SK-N-SH treated with all-trans-retinoic acid at 6 μM for 48 hours (cell line): ENCODE measurements around the gene DHDH.

Experiments
- ATAC-seq: fragments of 200-7000 bp; cut with Tn5 transposase; 3 replicates; pipeline ENCODE4 v1.9.1; 2020; ENCODE audit warnings: mild to moderate bottlenecking, moderate library complexity
- ARNTL ChIP-seq: fragments of 450-650 bp; formaldehyde crosslinking; IDR thresholded peaks from 2 replicates; pipeline ENCODE4 v1.5.0; 2020; ENCODE audit warnings: low read depth, mild to moderate bottlenecking, moderate library complexity, borderline replicate concordance
- BACH2 ChIP-seq: fragments of 250-450 bp; sonication (Bioruptor Pico); IDR thresholded peaks from 2 replicates; pipeline ENCODE4 v1.9.0; 2021; ENCODE audit warnings: mild to moderate bottlenecking, borderline replicate concordance
- CSDC2 ChIP-seq: fragments of 250-450 bp; sonication (Bioruptor Pico); IDR thresholded peaks from 2 replicates; pipeline ENCODE4 v1.5.0; 2020; ENCODE audit warnings: mild to moderate bottlenecking, moderate library complexity
- CSRNP3 ChIP-seq: fragments of 250-450 bp; sonication (Bioruptor Pico); IDR thresholded peaks from 2 replicates; pipeline ENCODE4 v1.5.1; 2021; ENCODE audit warnings: mild to moderate bottlenecking, moderate library complexity
- ESRRG ChIP-seq: fragments of 250-450 bp; sonication (Bioruptor Pico); IDR thresholded peaks from 2 replicates; pipeline ENCODE4 v1.6.1; 2021; ENCODE audit warnings: mild to moderate bottlenecking
- GLIS3 ChIP-seq: fragments of 250-450 bp; sonication (Bioruptor Pico); IDR thresholded peaks from 2 replicates; pipeline ENCODE4 v1.5.0; 2020; ENCODE audit warnings: mild to moderate bottlenecking, moderate library complexity
- OSR1 ChIP-seq: fragments of 250-450 bp; sonication (Bioruptor Pico); IDR thresholded peaks from 2 replicates; pipeline ENCODE4 v1.8.0; 2022; ENCODE audit warnings: moderate library complexity, mild to moderate bottlenecking, inconsistent platforms
- PATZ1 ChIP-seq: fragments of 250-450 bp; sonication (Bioruptor Pico); IDR thresholded peaks from 2 replicates; pipeline ENCODE4 v1.8.0; 2020; ENCODE audit warnings: mild to moderate bottlenecking, moderate library complexity, borderline replicate concordance
- POU6F1 ChIP-seq: fragments of 250-450 bp; sonication (Bioruptor Pico); IDR thresholded peaks from 2 replicates; pipeline ENCODE4 v1.8.0; 2021; ENCODE audit warnings: low read depth, mild to moderate bottlenecking, moderate library complexity, borderline replicate concordance
- PPARA ChIP-seq: fragments of 250-450 bp; sonication (Bioruptor Pico); IDR thresholded peaks from 2 replicates; pipeline ENCODE4 v1.5.0; 2020; ENCODE audit warnings: mild to moderate bottlenecking, borderline replicate concordance
- RARB ChIP-seq: fragments of 250-450 bp; sonication (Bioruptor Pico); IDR thresholded peaks from 2 replicates; pipeline ENCODE4 v1.8.0; 2021; ENCODE audit warnings: mild to moderate bottlenecking, moderate library complexity
- SNAI2 ChIP-seq: fragments of 250-450 bp; sonication (Bioruptor Pico); IDR thresholded peaks from 2 replicates; pipeline ENCODE4 v1.5.0; 2020; ENCODE audit warnings: mild to moderate bottlenecking, moderate library complexity
- TCF4 ChIP-seq: fragments of 250-450 bp; sonication (Bioruptor Pico); IDR thresholded peaks from 2 replicates; pipeline ENCODE4 v1.8.0; 2021; ENCODE audit warnings: mild to moderate bottlenecking, moderate library complexity, borderline replicate concordance
- TOX ChIP-seq: fragments of 250-450 bp; sonication (Bioruptor Pico); IDR thresholded peaks from 2 replicates; pipeline ENCODE4 v1.8.0; 2021; ENCODE audit warnings: mild to moderate bottlenecking, moderate library complexity, borderline replicate concordance
- TSHZ2 ChIP-seq: fragments of 250-450 bp; sonication (Bioruptor Pico); IDR thresholded peaks from 2 replicates; pipeline ENCODE4 v1.5.0; 2020; ENCODE audit warnings: mild to moderate bottlenecking, moderate library complexity
- ZC3H10 ChIP-seq: fragments of 250-450 bp; sonication (Bioruptor Pico); IDR thresholded peaks from 2 replicates; pipeline ENCODE4 v1.5.1; 2021; ENCODE audit warnings: mild to moderate bottlenecking, moderate library complexity
- ZFP3 ChIP-seq: fragments of 250-450 bp; sonication (Bioruptor Pico); IDR thresholded peaks from 2 replicates; pipeline ENCODE4 v1.5.0; 2020; ENCODE audit warnings: mild to moderate bottlenecking, moderate library complexity
- ZFP30 ChIP-seq: fragments of 450-650 bp; formaldehyde crosslinking; IDR thresholded peaks from 2 replicates; pipeline ENCODE4 v1.5.0; 2022; ENCODE audit warnings: mild to moderate bottlenecking, moderate library complexity
- ZNF565 ChIP-seq: fragments of 450-650 bp; formaldehyde crosslinking; conservative IDR thresholded peaks from 2 replicates; pipeline ENCODE4 v1.5.0; 2020; ENCODE audit warnings: low read depth, mild to moderate bottlenecking, moderate library complexity
- ZNF70 ChIP-seq: fragments of 450-650 bp; formaldehyde crosslinking; IDR thresholded peaks from 2 replicates; pipeline ENCODE4 v1.5.0; 2020; ENCODE audit warnings: mild to moderate bottlenecking, moderate library complexity
- ZNF8 ChIP-seq: fragments of 450-650 bp; formaldehyde crosslinking; IDR thresholded peaks from 2 replicates; pipeline ENCODE4 v1.5.0; 2020; ENCODE audit warnings: mild to moderate bottlenecking, moderate library complexity

The DHDH gene

GRCh38 chr19:48946463-48947257 lies 13.2 kb downstream of the DHDH start:
- TF ChIP-seq ZNF8 (CRISPR knock-in tag) (no peak), TSHZ2 (CRISPR knock-in tag) (no peak), ZFP3 (CRISPR knock-in tag) (no peak), PPARA (CRISPR knock-in tag) (no peak), TOX (CRISPR knock-in tag) (no peak), CSRNP3 (CRISPR knock-in tag) (no peak), PATZ1 (CRISPR knock-in tag) (no peak), POU6F1 (CRISPR knock-in tag) (no peak), ESRRG (CRISPR knock-in tag) (no peak), ARNTL (CRISPR knock-in tag) (no peak), CSDC2 (no peak), OSR1 (no peak), BACH2 (CRISPR knock-in tag) (no peak), TCF4 (CRISPR knock-in tag) (no peak), ZNF565 (no peak), ZNF70 (CRISPR knock-in tag) (no peak), SNAI2 (CRISPR knock-in tag) (no peak), GLIS3 (no peak), ZC3H10 (CRISPR knock-in tag) (no peak), RARB (CRISPR knock-in tag) (no peak)
- ATAC-seq, result no peak

- ATAC-seq, result no peak
- TF ChIP-seq ZNF565, result no peak
- TF ChIP-seq GLIS3, result no peak
- TF ChIP-seq PATZ1 (CRISPR knock-in tag), result no peak
- TF ChIP-seq POU6F1 (CRISPR knock-in tag), result no peak
- TF ChIP-seq ZFP30 (CRISPR knock-in tag), result no peak
- TF ChIP-seq PPARA (CRISPR knock-in tag), result no peak
- no peak for TF ChIP-seq OSR1
- TF ChIP-seq SNAI2 (CRISPR knock-in tag), result no peak
- no peak for TF ChIP-seq ZNF70 (CRISPR knock-in tag)
- TF ChIP-seq, all 23 proteins: peak for 0
These were observed 13.7 kb downstream of the DHDH start for GRCh38 chr19:48947258-48947542.
